Measurements from ENCODE around the gene BPIFB3.
"Not testable (repeated sequence)": the region's sequence is repeated elsewhere in the genome, so short reads cannot be mapped to it uniquely, and the experiment has no call there.

The BPIFB3 gene

DNA sequence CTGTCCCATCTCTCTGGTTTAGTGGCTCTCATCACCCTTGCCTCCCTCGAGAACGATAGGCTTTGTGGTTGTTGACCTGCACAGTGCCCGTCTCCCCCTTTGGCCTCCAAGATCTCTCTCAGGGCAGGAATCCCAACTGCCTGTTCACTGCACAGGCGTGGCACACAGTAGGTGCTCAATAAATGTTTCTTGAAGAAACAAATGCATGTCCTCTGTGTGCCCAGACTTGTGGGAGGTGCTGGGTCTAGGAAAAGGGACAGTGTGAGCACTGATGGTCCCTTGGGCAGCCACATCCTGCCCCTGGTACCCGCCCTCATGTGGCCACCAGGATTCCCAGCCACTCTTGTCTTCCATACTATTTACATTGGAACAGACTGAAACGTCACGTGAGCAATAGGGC is 24.8 kb upstream of the BPIFB3 start:
- no peak for DNase-seq

DNA sequence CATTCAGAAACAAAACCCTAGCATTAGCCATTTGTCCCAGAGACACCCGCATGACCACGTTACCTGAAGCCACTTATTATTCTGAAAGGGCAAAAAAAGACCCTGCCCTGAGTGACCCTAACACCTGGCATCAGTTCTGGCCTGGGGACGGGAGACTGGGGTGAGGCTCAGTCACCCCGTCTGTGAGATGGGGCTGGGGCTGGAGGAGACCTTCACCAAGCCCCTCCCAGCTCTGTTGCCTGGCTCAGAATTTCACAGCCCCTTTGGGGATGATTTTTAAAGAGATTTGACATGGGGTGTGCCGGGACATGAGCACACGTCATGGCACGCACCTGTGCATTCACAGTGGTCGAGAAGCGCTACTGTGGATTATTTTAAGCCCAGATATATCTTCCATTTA is 23.6 kb upstream of the BPIFB3 start:
- DNase-seq = no peak

GRCh38 chr20:33030569-33030968 is 23.1 kb upstream of the BPIFB3 start:
- DNase-seq = no peak

GRCh38 chr20:33031531-33031930 is 22.2 kb upstream of the BPIFB3 start, which contains the start of gene BPIFB6:
Gene BPIFB6 (plus strand): TSS chr20:33031648. CDS start chr20:33031648, 0 bp downstream.
- DNase-seq = no peak

- DNase-seq = no peak
Observed at GRCh38 chr20:33032555-33032954, 21.1 kb upstream of the BPIFB3 start.

DNA sequence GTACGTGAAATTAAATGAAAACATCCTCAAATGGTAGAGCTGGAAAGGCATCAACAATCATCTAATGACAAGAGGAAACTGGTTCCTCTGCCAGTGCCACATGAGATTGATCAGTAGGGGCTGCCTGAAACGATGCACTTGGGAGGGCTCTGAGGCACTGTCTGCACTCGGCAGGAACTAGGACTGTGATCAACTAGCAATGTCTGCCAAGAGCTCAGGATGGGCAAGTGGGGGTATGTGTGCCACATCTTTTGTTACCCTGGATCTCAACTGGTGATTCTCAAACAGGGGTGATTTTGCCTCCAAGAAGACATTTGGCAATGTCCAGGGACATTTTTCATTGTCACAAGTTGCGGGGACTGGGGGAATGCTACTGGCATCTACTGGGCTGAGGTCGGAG is 20.3 kb upstream of the BPIFB3 start:
- DNase-seq = no peak

GRCh38 chr20:33034115-33034514 is 19.6 kb upstream of the BPIFB3 start:
- DNase-seq = no peak

DNA sequence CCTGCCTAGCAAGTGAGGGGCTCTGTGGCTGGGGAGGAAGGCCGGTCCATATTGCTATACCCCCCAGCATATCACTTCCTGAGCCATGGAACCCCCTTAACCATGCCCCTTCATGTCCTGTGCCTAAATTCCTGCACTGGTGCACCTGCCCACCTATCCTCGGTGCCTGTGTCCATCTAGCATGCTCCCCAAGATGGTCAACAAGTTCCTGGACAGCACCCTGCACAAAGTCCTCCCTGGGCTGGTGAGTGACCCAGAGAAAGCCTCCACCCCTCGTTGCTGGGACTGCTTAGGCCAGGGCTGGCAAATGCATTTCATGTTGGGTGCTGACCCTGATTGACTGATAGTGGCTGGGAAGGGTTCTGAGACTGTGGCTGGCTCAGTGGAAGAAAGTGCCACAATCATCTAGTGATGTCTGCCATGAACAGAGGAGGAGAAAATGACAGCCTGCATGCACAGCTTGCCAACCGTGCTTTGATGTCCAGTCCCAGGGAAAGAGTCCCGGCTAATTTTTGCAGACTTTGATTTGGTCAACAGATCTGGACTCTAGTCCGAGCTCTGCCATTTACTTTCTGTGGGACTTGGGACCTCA is 18.7 kb upstream of the BPIFB3 start:
- no peak for DNase-seq

DNA sequence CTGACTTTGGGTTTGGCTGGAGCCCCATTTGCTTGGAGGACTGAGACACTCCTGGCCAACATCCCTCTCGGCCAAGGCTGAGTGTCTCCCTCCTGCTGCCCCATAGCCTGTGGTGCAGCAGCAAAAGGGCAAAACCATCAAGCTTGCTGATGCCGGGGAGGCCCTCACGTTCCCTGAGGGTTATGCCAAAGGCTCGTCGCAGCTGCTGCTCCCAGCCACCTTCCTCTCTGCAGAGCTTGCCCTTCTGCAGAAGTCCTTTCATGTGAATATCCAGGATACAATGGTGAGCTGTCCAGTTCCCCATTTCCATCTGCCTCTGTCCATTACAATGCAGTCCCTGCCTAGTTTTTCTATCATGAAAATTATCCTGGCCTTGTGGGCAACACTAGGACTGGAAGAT is 16.2 kb upstream of the BPIFB3 start:
- no peak for DNase-seq

DNA sequence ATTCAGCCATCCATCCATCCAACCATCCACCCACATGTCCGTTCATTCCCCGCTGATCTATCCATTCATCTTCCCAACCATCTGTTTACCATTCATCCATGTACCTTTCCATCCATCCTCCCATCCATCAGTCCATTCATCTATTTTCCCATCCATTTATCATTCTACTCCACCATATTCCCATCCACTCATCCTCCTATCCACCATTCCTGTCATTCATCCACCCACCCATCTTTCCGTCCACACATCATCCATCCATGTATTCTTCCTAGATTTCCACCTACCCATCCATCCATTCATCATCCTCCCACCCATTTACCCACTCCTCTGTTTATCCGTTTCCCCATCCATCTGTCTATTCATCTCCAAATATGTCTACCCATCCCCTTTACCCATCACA is 15.5 kb upstream of the BPIFB3 start:
- DNase-seq = no peak

GRCh38 chr20:33042430-33042829 is 11.3 kb upstream of the BPIFB3 start:
- DNase-seq = no peak

GRCh38 chr20:33042983-33043730 is 10.5 kb upstream of the BPIFB3 start:
- DNase-seq = no peak

- DNase-seq = no peak
Observed at GRCh38 chr20:33043731-33044181, 9.9 kb upstream of the BPIFB3 start.

GRCh38 chr20:33045129-33045721 is 8.5 kb upstream of the BPIFB3 start:
- not testable (repeated sequence) for DNase-seq

DNA sequence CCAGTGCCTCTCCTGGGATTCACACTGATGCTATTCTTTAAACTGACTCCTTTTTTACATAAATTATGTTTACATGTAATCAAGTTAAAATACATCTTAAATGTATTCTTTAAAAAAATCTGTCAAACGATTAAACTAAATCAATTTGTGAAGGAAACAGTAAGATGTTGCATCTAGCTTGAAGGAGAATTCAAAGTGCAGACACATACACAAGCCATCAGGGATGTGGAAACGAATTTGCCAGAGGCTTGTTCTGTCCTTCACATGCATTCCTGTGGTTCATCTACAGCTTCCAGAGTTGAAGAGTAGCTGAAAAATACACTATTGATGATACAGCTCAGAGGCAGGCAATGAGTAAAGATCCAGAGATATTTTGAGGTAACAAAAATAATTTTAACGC is 7.3 kb upstream of the BPIFB3 start:
- no peak for DNase-seq

- no peak for DNase-seq
Observed at GRCh38 chr20:33051333-33051732, 2.4 kb upstream of the BPIFB3 start.

DNA sequence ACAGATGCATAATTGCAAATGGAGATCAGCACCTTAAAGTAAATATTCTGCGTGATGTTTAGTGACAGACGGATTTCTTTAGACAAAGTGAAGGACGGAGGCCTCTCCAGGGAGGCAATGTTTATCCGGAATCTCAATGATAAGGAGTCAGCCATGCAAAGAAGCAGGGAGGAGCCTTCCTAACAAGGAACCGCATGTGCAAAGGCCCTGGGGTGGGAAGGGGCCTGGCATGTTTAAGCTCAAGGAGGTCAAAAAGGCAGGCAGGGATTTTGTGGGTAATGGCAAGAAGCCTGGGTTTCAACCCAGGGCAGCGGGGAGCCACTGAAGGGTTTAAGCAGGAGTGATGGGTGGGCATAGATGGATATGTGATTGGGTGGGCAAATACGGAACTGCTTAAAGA is 678 bp downstream of the BPIFB3 start:
- DNase-seq = no peak

DNA sequence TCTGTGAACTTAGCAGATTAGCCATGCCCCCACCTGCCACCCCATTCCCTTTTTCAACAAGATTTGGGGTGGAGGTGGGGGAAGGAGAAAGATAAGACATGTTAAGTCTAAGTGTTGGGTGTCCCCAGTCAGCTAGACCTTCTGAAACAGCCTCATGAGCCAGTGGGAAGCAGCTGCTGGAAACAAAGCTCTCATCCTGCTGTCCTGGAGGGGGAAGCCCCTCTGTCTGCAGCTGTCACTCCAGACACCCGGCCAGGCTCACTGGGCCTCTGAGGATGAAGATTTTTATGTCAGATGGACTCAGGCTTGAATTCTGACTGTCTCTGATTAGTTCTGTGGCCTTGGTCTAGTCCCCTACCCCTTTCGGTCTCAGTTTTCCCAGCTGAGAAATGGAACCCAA is 1.1 kb downstream of the BPIFB3 start:
- no peak for DNase-seq

- DNase-seq = no peak
Observed at GRCh38 chr20:33059136-33059535, 5.4 kb downstream of the BPIFB3 start.

DNA sequence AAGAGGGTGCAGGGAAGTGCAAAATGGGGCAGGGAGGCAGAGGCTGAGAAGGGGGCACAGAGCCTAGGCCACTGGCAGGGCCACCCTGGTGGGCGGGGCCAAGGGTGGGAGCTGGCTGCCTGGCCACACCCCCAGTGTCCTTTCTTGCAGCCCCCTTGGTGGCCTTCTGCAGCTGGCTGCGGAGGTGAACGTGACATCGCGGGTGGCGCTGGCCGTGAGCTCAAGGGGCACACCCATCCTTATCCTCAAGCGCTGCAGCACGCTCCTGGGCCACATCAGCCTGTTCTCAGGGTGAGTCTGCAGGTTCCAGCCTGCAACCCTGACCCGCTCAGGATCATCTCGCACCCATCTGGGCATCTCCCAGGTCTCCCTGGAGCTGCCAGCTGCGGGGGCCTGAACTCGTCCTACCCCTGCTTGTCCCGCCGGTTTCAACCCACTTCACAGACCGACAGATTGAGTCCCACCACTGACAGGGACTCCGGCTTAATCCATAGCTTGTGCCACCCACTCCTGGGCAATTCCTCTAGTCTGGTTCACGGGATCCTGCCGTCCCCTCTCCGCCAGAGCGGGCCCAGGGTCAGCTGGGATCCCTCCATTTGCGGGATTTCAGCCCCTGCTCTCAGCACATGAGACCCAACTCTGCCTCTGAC is 6.2 kb downstream of the BPIFB3 start:
- DNase-seq = no peak

- DNase-seq = no peak
Observed at GRCh38 chr20:33061658-33062028, 7.9 kb downstream of the BPIFB3 start.

GRCh38 chr20:33062105-33062824 is 8.6 kb downstream of the BPIFB3 start:
- DNase-seq = no peak

DNA sequence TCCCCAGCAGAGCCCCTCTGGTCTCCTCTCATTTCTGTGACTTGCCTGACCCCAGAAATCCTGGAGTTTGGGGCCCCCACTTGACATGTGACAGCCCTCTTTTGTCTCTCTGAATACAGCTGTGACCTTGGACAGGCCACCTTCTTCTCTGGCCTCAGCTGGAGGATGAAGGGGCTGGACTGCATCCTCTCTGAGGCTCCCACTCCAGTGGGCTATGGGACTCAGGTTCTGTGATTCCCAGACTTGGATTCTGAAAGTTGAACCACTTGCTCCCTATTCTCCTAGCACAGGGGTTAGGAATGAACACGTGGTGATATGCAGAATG is 9.1 kb downstream of the BPIFB3 start:
- DNase-seq = no peak

All from CD4-positive, alpha-beta T cell treated with Interleukin-17A for 4 hours (primary cell).